NCI-H345 treated with DMSO at 0.1 percent for 48 hours (cell line): ENCODE results near the gene TMEM35B.
A peak's percentile ranks its signal among the peaks of the same experiment; 100 is the strongest.
"Not testable (repeated sequence)": the region's sequence is repeated elsewhere in the genome, so short reads cannot be mapped to it uniquely, and the experiment has no call there.

Source experiments
- DNase-seq: peaks from one replicate; lab custom pipeline; 2025; ENCODE audit not compliant: unreplicated experiment; lab: John Stamatoyannopoulos, UW

TMEM35B gene

DNA sequence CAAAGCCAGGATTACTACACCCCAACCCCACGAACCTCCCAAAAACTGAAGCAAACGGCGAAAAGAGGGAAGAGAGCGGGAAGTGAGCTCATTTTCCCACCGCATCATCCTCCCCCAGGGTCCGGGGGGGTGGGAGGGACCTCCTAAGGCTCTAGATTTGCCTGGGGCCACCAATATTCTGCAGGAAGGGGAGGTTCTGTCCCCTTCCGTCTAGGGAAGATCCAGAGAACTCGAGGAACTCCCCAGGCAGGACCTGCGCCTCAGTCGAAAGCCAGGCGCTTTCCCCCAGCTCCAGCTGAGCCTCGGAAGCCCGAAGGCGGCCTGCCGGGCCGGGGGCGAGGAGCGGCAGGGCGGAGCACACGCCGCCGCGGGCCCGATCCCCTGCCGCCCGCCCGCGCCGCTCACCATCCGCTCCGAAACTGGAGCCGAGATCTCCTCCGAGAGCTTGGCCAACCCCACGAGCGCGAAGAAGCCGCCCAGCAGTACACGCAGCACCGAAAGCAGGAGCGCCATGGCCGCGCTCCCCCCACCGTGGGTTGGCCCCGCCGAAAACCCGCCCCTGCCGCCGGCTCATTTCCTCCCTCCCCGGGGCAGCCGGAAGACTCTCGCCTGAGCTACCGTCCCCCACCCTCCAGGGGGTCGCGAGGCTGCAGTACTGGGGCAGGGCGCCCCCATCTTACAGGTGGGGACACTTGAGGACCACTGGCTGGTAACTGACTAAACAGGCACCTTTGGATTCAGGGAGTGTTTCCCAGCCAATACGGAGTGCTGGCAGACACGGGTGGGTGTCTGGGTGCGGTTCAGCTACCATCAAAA lies at the start of gene TMEM35B:
Gene TMEM35B, minus strand, starts transcription at position 555 of the 816 bp plus-strand sequence. Its CDS starts 42 bp downstream, at position 513.
- DNase-seq: peak; percentile 21

DNA sequence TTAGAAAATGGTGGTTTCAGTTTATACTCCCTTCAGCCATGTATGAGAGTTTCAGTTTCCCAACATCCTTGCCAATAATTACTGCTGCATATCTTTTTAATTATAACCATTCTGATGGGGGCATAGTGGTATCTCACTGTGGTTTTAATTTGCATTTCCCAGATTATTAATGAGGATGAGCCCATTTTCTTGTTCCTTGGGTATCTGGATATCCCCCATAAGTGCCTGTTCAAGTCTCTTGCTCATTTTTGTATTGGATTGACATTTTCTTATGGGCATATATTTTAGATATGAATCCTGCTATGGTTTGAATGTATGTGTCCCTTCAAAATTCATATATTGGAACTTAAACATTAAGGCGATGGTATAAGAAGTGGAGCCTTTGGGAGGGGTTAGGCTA lies 48.2 kb upstream of the TMEM35B start:
- DNase-seq: no peak

DNA sequence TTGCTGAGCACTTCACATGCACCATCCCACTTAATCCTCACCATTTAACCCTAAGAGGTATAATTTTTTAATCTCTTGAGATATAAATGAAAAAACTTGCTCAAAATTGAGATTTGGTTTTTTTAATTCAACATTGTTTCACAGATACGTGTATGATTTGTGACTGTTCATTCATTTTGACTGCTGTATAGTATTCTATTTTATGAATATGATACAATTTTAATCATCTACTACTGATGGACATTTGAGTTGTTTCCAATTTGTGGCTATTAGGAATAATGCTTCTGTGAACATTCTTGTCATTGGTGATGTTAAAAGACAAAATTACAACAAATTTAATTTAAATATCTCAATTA lies 47.2 kb upstream of the TMEM35B start:
- no peak for DNase-seq

DNA sequence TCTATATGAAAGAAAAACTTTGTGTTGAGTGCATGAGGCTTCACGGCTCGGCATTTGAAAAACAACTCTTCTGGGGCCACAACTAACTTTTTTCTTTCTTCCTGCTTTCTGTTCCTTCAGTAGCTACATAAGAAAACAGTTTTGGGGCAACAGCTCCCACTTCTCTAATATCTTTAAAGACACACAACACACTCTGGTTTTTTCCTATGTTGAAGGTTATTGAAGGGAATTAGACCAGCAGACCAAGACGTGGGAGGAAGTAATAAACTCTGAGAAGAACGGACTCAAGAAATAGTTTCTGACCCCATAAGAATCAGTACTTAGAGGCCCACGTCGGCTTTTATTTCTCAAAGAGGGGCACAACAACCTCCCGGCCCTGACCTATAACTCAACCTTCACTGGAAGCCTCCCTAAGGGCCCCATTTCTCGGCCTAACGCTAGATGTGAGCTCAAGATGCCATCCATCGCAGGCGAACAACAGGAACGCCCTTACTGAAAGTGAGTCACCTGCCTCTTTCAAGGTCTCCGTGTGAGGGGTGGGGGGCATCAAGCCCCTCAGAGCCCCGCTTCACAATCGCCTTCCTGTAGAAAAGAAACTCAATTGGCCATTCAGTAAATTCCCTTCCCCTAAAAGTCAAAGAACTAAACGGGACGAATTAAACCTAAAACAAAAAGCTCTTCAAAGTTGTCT lies 45.8 kb upstream of the TMEM35B start:
- no peak for DNase-seq

DNA sequence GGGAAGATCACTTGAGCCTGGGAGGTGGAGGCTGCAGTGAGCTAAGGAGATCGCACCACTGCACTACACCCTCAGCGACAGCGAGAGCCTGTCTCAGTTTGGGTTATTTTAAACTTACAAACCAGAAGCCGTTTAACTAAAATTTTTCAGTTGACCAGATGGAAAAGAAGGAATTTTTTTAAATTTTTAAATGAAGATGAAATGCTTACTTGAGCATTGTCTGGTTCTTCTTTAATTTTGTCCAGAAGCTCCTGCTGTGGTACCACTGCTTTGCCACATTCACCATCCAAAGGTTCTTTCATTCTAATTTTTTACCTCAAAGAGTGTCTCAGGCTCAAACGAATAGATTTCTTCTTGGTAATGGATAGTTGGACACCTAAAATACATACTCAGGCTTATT lies 45.2 kb upstream of the TMEM35B start:
- DNase-seq: no peak

DNA sequence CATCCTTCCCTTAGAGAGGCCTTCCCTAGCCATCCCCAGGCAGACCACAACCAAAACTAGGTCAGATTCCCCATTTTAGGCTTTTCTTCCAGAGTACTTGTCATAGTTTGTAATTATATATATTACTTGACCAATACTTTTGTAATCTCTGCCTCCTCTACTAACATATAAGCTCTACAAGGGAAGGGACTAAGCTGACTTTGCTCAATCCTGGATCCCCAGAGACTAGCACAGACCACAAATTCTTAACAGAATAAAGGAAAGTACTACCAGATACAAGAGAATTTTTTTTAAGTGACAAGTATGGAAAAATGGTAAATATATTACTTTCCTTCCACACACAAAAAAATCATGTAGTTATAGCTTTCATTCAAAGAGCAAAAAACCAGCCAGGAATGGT lies 44.6 kb upstream of the TMEM35B start:
- DNase-seq: no peak

DNA sequence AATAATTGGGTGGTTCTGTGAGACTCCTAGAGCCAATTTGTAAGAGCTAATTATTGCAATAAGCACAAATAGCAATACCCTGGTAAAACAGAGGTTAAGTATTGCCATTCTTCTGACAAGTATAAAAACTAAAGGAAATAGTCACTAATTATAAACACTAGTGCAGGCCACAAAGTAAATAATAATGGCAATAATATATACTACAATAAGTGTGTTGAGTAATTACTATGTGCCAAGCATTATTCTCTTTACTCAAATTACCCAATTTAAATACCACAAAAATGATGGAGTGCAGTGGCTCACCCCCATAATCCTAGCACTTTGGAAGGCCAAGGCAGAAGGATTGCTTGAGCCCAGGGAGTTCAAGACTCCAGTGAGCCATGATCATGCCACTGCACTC lies 31.3 kb upstream of the TMEM35B start:
- no peak for DNase-seq

DNA sequence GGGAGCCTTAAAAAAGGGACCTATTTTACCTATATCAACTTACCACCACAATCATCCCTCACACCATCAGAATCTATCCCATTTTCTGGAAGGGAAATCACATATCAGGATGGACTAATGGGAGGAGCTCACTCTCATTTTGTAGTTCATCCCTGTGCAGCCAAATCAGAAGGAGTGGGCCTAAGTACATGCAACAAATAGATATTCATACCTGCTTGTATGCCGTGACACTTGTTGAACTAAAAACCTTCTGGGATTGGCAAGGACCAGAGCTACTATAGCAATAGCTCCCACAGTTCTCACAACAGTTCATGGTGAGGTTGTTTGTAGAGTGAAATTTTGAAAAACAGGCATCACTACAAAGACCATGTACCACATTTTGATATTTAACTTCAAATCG lies 29.3 kb upstream of the TMEM35B start:
- no peak for DNase-seq

DNA sequence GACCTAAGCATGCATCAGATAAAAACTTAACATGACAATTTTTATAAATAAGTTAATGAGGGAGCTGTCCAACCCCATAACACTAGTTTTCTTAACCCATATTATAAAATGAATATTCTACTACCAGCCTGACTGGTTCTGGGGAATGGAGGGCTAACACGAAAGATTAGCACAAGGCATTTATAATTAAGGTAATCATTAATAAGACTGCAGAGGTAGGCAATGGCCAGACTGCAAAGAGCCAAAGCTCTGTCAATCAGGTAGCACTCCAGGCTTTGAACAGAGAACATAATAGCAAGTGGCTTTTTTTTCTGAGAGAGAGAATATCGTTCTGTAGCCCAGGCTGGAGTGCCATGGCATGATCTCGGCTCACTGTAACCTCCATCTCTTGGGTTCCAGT lies 20.6 kb upstream of the TMEM35B start:
- DNase-seq: no peak

DNA sequence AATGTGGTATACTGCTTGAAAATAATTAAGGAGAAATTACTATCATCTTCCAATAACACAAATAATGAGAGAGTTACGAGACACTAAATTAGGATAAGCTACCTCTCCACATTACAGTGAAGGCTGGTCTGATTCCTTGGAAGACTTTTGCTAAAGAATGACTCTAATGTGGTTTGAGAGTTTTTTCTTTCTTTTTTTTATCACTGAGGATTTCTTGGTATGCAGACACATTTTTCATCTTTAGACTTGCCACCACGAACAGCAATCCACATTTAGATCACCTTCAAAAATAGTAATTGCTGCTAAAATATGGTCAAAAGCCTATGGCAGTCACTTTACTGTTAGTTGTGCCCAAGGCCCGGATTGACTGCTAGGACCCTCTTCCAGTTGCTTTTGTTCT lies 16.6 kb upstream of the TMEM35B start:
- no peak for DNase-seq

DNA sequence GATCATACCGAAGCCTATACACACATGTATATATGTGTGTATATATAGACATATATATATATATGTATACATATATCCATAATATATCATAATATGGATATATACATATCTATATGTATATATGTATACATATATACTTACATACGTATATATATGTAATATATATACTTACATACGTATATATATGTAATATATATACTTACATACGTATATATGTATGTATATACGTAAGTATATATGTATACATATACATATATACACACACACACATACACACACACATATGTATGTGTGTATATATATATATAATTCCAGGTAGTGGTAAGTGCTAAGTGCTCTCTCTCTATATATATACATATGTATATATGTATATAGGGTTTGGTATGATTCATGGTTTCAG lies 9.7 kb upstream of the TMEM35B start:
- no peak for DNase-seq

DNA sequence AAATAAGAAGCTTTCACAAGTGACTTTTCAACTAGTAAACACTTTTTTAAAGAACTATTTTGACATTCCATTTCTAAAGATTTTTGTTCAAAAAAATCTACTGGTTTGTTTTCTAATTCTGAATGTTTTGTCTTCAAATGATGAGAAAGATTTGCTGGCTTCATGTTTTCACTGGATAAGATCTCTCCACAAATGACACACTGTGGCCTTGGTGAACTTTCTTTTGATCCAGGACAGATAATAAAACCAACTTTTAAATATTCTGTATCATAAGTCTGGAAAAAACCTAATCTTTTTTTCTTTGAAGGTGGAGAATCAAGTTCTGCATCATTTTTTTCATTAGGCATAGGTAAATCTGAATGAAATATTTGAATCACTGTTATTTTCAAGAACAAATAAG lies 3.4 kb upstream of the TMEM35B start:
- DNase-seq: no peak

DNA sequence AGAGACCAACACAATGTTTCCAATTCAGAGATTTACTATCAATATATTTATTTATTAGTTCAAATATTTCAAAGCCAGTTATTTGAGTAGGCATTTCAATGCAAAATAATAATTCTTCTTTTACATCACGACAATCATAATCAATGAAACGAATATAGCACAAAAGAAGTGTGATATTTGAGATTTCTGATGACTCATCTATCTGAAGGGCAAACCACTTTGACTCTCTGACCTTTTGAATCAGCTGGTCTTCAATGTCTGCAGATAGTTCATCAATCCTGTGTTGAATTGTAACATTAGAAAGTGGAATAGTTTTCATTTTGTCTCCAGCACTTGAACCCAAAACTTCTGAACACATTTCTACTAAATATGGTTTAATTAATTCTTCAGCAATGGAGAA lies 3.0 kb upstream of the TMEM35B start:
- DNase-seq: no peak

DNA sequence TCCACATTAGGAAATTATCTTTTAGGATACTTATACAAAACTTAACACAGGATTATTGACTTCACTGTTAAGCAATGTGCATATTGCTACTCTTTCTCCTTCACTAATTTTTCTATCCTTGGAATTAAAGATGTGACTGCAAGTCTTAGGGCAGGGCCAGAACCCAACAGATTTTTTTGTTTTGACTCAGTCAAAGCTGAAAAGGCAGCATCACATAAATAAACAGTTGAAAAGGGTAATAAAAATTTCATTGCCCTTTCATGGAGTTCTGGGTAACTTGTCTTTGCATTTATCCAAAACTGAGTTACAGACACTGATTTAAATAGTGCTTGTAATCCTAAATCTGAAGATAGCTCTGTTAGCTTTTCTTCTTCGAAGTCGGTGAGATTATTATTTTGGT lies 1.9 kb upstream of the TMEM35B start:
- DNase-seq: no peak

DNA sequence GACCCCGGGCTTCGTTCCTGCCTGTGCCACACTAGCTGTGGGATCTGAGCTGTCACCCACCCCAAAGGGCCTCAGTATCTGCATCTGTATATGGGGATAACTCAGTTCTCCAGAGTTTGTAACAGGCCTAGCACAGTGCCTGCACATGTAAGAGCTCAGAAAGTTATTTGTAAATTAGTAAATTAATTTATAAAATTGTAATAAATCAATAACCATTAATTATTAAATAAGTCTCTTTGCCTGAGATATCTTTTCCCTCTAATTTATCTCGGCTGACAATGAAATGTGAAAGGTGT lies 410 bp upstream of the TMEM35B start:
- not testable (repeated sequence) for DNase-seq

DNA sequence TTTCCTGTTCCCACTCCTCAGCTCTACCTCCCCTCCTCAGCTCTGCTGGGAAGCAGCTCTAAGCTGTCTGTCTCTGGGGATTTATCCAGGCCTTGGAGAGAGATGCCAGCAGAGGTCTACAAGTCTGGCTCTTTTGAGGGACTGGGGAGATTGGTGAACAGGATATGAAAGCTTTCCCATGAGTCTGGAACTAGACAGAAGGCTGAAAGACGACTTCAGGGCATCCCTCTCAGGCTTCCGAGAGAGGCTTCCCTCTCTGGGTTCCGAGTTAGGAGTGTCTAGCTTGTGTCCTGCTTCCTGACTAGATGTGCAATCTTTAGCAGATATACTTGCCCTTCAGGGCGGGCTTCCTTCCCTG lies 733 bp downstream of the TMEM35B start:
- DNase-seq: no peak

DNA sequence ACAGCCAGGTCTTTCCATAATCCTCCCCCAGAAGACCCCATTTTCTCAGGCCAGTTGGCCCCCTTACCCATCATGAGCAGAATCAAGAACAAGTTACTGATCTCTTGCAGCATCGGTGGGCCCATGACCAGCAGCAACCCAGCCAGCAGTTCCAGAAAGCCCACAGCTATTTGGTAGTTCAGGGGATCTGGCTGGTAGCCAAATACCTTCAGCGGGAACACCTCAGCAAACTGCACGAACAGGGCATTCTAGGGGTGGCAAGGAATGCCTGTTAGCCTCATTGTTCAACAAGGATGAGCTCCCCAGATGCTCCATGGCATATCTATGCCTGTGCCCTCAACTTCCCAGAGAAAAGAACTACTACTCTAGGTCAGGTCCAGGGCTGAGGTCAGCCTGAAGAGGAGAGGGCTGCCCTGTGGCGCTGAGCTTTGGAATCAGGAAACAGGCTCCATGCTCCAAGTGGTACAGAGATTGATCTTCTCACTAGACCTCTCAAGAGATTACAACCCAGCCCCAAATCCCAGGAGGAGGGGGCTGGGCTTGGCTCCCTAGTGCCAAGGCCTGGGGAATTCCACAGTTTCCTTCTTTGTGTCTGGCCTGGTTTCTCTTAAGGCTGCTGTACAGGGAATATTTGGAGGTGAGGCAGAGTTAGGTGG lies 1.3 kb downstream of the TMEM35B start:
- DNase-seq: no peak

DNA sequence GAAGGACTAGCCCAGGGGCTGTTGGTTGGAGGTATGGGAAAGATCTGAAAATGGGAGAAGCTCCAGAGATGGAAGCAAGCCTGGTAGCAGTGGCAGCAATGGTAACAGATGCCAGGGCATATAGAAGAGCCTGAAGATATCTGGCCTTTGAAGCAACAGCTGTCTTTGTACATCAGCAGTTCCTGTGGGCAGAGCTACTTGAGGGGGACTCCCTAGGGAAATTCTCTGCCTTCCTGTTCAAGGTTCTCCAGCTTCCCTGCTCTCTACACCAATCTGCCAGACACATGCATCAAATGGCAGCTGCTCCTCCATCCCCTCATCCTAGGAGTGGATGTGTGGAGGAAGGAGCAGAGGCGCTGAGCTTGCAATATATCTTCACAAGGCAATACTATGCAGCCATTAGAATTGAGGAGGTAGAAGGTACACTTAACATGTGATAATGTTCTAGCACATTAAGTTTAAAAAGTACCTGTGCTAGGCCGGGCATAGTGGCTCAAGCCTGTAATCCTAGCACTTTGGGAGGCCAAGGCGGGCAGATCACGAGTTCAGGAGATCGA lies 2.2 kb downstream of the TMEM35B start:
- no peak for DNase-seq

DNA sequence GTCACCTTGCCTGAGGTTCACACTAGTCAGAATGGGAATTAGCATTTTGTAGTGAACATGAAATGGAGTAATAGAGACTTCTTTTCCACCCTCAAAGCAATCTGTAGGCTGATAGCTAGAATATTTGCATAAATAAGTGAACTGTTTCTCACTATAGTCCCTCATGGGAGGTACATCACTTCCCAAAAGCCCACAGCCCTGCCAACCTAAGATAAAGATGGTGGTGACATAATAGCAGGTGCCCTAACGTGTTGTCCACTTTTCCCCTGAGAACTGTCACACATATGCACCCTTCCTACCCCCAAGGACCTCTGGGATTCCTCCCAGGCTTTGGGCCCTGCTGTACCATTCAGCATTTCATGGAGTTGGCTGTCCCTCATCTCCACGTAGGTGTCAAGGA lies 4.4 kb downstream of the TMEM35B start:
- no peak for DNase-seq

DNA sequence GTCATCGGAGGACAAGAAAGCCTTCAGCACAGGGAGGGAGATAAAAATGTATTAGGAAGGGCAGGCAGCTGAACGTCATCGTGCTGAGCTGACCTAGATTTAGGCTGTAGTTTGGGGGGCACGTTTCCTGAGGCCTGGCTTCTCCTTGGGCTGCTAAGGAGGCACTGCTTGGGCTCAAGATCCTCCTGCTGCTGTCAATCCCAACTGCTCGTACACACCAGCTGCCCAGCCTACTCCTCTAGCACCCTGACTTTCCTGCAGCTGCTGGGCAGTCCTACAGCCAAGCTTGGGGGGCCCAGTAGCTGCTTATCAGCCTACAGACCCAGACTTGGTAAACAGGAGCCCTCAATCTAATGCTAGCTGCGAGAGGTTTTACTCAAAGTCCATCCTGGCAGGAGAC lies 6.2 kb downstream of the TMEM35B start:
- DNase-seq: no peak

DNA sequence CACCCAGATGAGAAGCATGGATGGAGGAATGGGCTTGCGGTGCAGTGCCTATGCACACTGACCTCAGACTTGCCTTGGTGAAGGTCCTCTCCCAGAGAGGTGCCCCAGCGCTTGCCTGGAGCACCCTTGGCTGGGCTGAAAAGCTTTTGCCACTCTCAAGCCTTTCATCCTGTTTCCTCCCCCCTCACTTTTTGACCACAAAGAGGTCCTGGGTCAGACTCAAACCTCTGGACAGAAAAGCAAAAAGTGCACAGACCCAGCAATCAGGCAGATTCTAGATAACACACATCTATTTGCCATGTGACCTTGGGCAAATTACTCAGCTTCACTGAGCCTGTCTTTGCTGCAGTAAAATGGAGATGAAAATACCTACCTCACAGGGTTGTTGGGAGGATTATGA lies 7.3 kb downstream of the TMEM35B start:
- no peak for DNase-seq

DNA sequence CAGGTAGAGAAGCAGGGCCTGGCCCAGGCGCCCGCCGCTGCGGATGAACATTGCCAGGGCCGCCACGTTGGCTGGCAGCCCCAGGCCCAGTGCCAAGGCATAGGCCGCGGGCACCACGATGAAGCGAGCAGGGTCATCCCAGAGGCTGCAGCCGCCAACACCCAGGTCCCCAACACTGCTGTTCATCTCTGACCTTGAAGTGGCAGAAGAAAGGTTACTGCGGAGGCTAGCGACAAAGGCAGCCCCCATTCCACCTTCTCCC lies 8.0 kb downstream of the TMEM35B start:
- DNase-seq: no peak
